ENCODE results near the gene BAZ2B.

DNA sequence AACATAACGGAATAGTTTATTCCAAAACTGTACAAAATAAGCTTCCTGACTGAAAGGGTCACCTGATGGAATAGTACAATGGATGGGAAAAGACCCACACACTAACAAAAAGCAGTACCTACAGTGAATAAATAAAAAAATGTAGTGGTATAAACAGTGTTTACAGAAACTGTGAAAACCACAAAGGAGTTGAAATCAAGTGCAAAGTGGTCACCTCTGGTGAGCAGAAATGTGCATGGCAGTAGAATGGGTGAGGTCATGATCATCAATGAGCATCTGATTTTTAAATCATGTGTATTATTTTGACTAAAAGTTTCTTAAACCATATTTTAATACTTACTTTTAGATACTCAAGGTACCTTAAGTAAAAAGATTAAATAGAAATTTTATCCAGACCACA is 341.2 kb downstream of the BAZ2B start:
- TF ChIP-seq CTCF (IDR thresholded peaks at IDR 0.05), result no peak
- no peak for TF ChIP-seq POLR2A (IDR thresholded peaks at IDR 0.05)

Measured in thyroid gland (tissue), 4 donors.